LNCAP (cell line): Measurements from ENCODE around the gene ERC1.

Source experiments
- CTCF ChIP-seq: fragments of 450-650 bp; IDR thresholded peaks from 2 replicates; pipeline ENCODE4 v1.5.1; 2017; ENCODE audit warnings: mild to moderate bottlenecking

The ERC1 gene

GRCh38 chr12:1425396-1425729 is 434.3 kb downstream of the ERC1 start:
- no peak for TF ChIP-seq CTCF

GRCh38 chr12:1428671-1429070 is 437.6 kb downstream of the ERC1 start:
- no peak for TF ChIP-seq CTCF

- TF ChIP-seq CTCF: no peak
Measured at GRCh38 chr12:1429980-1430379, 439.0 kb downstream of the ERC1 start.

GRCh38 chr12:1434296-1434955 is 443.4 kb downstream of the ERC1 start:
- TF ChIP-seq CTCF: no peak

- no peak for TF ChIP-seq CTCF
Measured at GRCh38 chr12:1435044-1435443, 444.0 kb downstream of the ERC1 start.

GRCh38 chr12:1435456-1435855 is 444.4 kb downstream of the ERC1 start:
- TF ChIP-seq CTCF: no peak

- TF ChIP-seq CTCF: no peak
Measured at GRCh38 chr12:1436015-1436414, 445.0 kb downstream of the ERC1 start.

GRCh38 chr12:1436981-1437380 is 446.0 kb downstream of the ERC1 start:
- TF ChIP-seq CTCF: no peak
